HL-60 (cell line): ENCODE measurements around the gene PLCH2.

Experiments
- DNase-seq, 2 experiments: peaks; one replicate each; pipeline ENCODE4 v3.0.0-alpha.2; 2010 to 2020; ENCODE audit warnings: low read depth in 1 of 2, low spot score in 1 of 2
- H3K27ac ChIP-seq: fragments of 250-450 bp; sonication (Bioruptor Pico); replicated peaks from 2 replicates; pipeline ENCODE4 v1.5.1; 2020; ENCODE audit warnings: mild to moderate bottlenecking, moderate library complexity
- H3K27me3 ChIP-seq: fragments of 250-450 bp; sonication (Bioruptor Pico); 2 replicates; pipeline ENCODE4 v1.5.1; 2021; ENCODE audit warnings: mild to moderate bottlenecking, moderate library complexity; ENCODE audit not compliant: insufficient read depth, poor library complexity, severe bottlenecking
- H3K4me3 ChIP-seq: replicated peaks from 2 replicates; pipeline ENCODE4 v1.5.1; 2011; ENCODE audit warnings: mild to moderate bottlenecking, control low read depth, low read length; ENCODE audit not compliant: insufficient read depth
- CTCF ChIP-seq: IDR thresholded peaks from one replicate; pipeline ENCODE4 v1.5.1; 2011; ENCODE audit warnings: low read length, control low read depth, inconsistent platforms; ENCODE audit not compliant: insufficient read depth
- GABPA ChIP-seq: IDR thresholded peaks from 2 replicates; pipeline ENCODE4 v1.6.1; 2012; ENCODE audit warnings: low read depth
- POLR2AphosphoS5 ChIP-seq: IDR thresholded peaks from 2 replicates; pipeline ENCODE4 v1.6.1; 2012; ENCODE audit warnings: low read depth
- REST ChIP-seq: IDR thresholded peaks from 2 replicates; pipeline ENCODE4 v1.6.1; 2012; ENCODE audit warnings: low read depth; ENCODE audit not compliant: insufficient replicate concordance
- SPI1 ChIP-seq: IDR thresholded peaks from 2 replicates; pipeline ENCODE4 v1.6.1; 2012; ENCODE audit warnings: low read depth, mild to moderate bottlenecking, borderline replicate concordance

The PLCH2 gene

GRCh38 chr1:2496746-2497145, 20.7 kb downstream of the PLCH2 start:
- TF ChIP-seq GABPA (no peak), SPI1 (no peak)
- Histone ChIP-seq H3K27me3 (peaks cover 7% of the 10 kb centered on the region), H3K4me3 (no peak overlapping the region), H3K27ac (no peak overlapping the region)
- no peak for DNase-seq

GRCh38 chr1:2497891-2498290, 21.8 kb downstream of the PLCH2 start:
- Histone ChIP-seq H3K27me3 (peaks cover 7% of the 10 kb centered on the region), H3K27ac (no peak overlapping the region), H3K4me3 (no peak overlapping the region)
- TF ChIP-seq GABPA = no peak
- TF ChIP-seq CTCF = no peak
- TF ChIP-seq SPI1 = no peak
- TF ChIP-seq REST = no peak
- no peak for TF ChIP-seq POLR2AphosphoS5
- no peak for DNase-seq

GRCh38 chr1:2498648-2499047, 22.6 kb downstream of the PLCH2 start:
- no peak overlapping the region for H3K4me3 ChIP-seq
- DNase-seq = no peak
- peaks cover 2% of the 10 kb centered on the region for H3K27me3 ChIP-seq
- no peak overlapping the region for H3K27ac ChIP-seq
- no peak for TF ChIP-seq CTCF
- no peak for TF ChIP-seq SPI1
- no peak for TF ChIP-seq REST
- TF ChIP-seq POLR2AphosphoS5 = no peak
- no peak for TF ChIP-seq GABPA

- Histone ChIP-seq H3K27me3 (peaks cover 7% of the 10 kb centered on the region), H3K27ac (no peak overlapping the region), H3K4me3 (no peak overlapping the region)
- DNase-seq = no peak
- no peak for TF ChIP-seq SPI1
- TF ChIP-seq CTCF = no peak
- no peak for TF ChIP-seq POLR2AphosphoS5
- TF ChIP-seq GABPA = no peak
- TF ChIP-seq REST = no peak
These were observed 23.2 kb downstream of the PLCH2 start for GRCh38 chr1:2499260-2499659.
